Right lobe of liver (tissue), 6 donors: ENCODE results near the gene MAGI1. TPM values are rescaled to one million over a fixed set of nuclear protein-coding genes. Genes with fewer than 3 reads are reported as not detected.

Experiments used
- ATAC-seq, 4 donors: fragments of 200-7000 bp; cut with Tn5 transposase; one replicate each; pipeline ENCODE4 v1.9.1; 2020; ENCODE audit warnings: mild to moderate bottlenecking in 4 of 4, moderate library complexity in 4 of 4
- DNase-seq, 3 donors: peaks; one replicate each; pipeline ENCODE4 v3.0.0-alpha.2; 2020
- H3K27ac ChIP-seq, 3 donors: fragments of 200-600 bp; one replicate each; pipeline ENCODE4 v1.8.0; 2022
- H3K27me3 ChIP-seq, 2 donors: fragments of 200-600 bp; one replicate each; pipeline ENCODE4 v1.8.0; 2022
- H3K36me3 ChIP-seq, 4 donors: fragments of 200-600 bp; sonication (generic) in 1 of 4; one replicate each; pipeline versions ENCODE4 v1.5.1 to v1.8.0; 2017 to 2022; ENCODE audit warnings: control low read depth in 1 of 4
- H3K4me1 ChIP-seq, 4 donors: fragments of 200-600 bp; sonication (generic) in 1 of 4; one replicate each; pipeline versions ENCODE4 v1.5.1 to v1.8.0; 2017 to 2022; ENCODE audit warnings: control low read depth in 1 of 4
- H3K4me3 ChIP-seq, 3 donors: fragments of 200-600 bp; one replicate each; pipeline ENCODE4 v1.8.0; 2022
- H3K9me3 ChIP-seq, 4 donors: fragments of 200-600 bp; sonication (generic) in 1 of 4; one replicate each; pipeline versions ENCODE4 v1.5.1 to v1.8.0; 2017 to 2022; ENCODE audit warnings: control low read depth in 1 of 4
- CTCF ChIP-seq, 4 donors: fragments of 200-600 bp in 3 of 4; fragments of 450-650 bp in 1 of 4; IDR thresholded peaks; one replicate each; pipeline versions ENCODE4 v1.5.1 to v1.8.0; 2016 to 2022; ENCODE audit warnings: antibody characterized with exemption in 4 of 4, mild to moderate bottlenecking in 2 of 4
- POLR2A ChIP-seq: fragments of 450-650 bp; IDR thresholded peaks from one replicate; pipeline ENCODE4 v1.6.1; 2017; ENCODE audit warnings: antibody characterized with exemption, mild to moderate bottlenecking
- WGBS: methylation state at CpG from one replicate; pipeline ENCODE4 v1.1.6; 2018; ENCODE audit warnings: low coverage, low lambda C conversion rate; ENCODE audit not compliant: insufficient coverage; ENCODE audit errors: missing lambda C conversion rate; 5-methylcytosine and 5-hydroxymethylcytosine counted together
- intact Hi-C, 2 donors: fragments of 100-400 bp; cut with DNase I; formaldehyde crosslinking; loops; one replicate each; pipeline versions ENCODE4 v1.11.2 to v1.14.1; 2022
- total RNA-seq, 6 experiments: library from RNA; depleted of rRNA in 2 of 6; stranded (reverse); fragments of >200 nt in 2 of 6; fragmentation: NEBNext Ultra II Directional in 3 of 6; extraction: Animal tissue kit (Norgen Biotek cat#: 25700) in 3 of 6; gene quantifications; one replicate each; pipeline versions ENCODE4 v1.1.0 to v1.2.4, GENCODE V29; 2016 to 2023
- donor health status: DM: no; HTN: yes; CAD: no.
- donor health status: DM: no; HTN: no; CAD: no.
- donor health status: DM: no; HTN: no; CAD: no.
- donor health status: DM: no; HTN: yes; CAD: no.
- donor health status: DM: no; HTN: yes; CAD: no.

The MAGI1 gene
- total RNA-seq, 6 experiments from 2014 or later: 22.6 to 37.7 (median 26.9) TPM

- Histone ChIP-seq H3K4me3 (no peak overlapping the region), H3K27ac (no peak overlapping the region), H3K27me3 (no peaks in the 10 kb centered on the region), H3K4me1 (peaks cover 0 to 29% (median 8%) of the 10 kb centered on the region in 4 donors), H3K36me3 (no peaks in the 10 kb centered on the region), H3K9me3 (no peaks in the 10 kb centered on the region)
- WGBS: 40% methylated on average over 3 of the region's 3 CpGs
- no peak for DNase-seq
- no peak for ATAC-seq
- intact Hi-C loops: no loop called here
- TF ChIP-seq POLR2A: no peak
- TF ChIP-seq CTCF (IDR thresholded peaks at IDR 0.05): no peak
These were observed 374.3 kb downstream of the MAGI1 start for GRCh38 chr3:65664446-65664845.

- Histone ChIP-seq H3K4me3 (no peak overlapping the region), H3K4me1 (peaks cover 0 to 21% (median 3%) of the 10 kb centered on the region in 4 donors), H3K27ac (no peak overlapping the region), H3K27me3 (no peaks in the 10 kb centered on the region), H3K9me3 (no peaks in the 10 kb centered on the region), H3K36me3 (no peaks in the 10 kb centered on the region)
- intact Hi-C loops: no loop called here
- DNase-seq: no peak
- 85% methylated on average over 3 of the region's 3 CpGs for WGBS
- ATAC-seq: no peak
- TF ChIP-seq CTCF (IDR thresholded peaks at IDR 0.05) (no peak), POLR2A (no peak)
These were observed 376.6 kb downstream of the MAGI1 start for GRCh38 chr3:65662095-65662494.

- no peak overlapping the region for H3K27ac ChIP-seq
- H3K36me3 ChIP-seq: no peaks in the 10 kb centered on the region
- peak; percentile 55 to 90 (median 71) for ATAC-seq
- H3K4me3 ChIP-seq: no peak overlapping the region
- peaks cover 0 to 21% (median 3%) of the 10 kb centered on the region in 4 donors for H3K4me1 ChIP-seq
- TF ChIP-seq POLR2A (no peak), CTCF (IDR thresholded peaks at IDR 0.05) (no peak)
- H3K9me3 ChIP-seq: no peaks in the 10 kb centered on the region
- no peaks in the 10 kb centered on the region for H3K27me3 ChIP-seq
- WGBS: 26% methylated on average over 5 of the region's 5 CpGs
- intact Hi-C loops: no loop called here
- DNase-seq: no peak
These were observed 378.6 kb downstream of the MAGI1 start for GRCh38 chr3:65660000-65660598.

- WGBS: 92% methylated on average over 6 of the region's 6 CpGs
- H3K9me3 ChIP-seq: no peaks in the 10 kb centered on the region
- H3K27ac ChIP-seq: no peak overlapping the region
- no peak for TF ChIP-seq CTCF (IDR thresholded peaks at IDR 0.05)
- no peak for TF ChIP-seq POLR2A
- no peaks in the 10 kb centered on the region for H3K36me3 ChIP-seq
- no peaks in the 10 kb centered on the region for H3K27me3 ChIP-seq
- DNase-seq (no peak), ATAC-seq (no peak)
- H3K4me3 ChIP-seq: no peak overlapping the region
- intact Hi-C loops: no loop called here
- peaks cover 0 to 16% (median 3%) of the 10 kb centered on the region in 4 donors for H3K4me1 ChIP-seq
These were observed 379.3 kb downstream of the MAGI1 start for GRCh38 chr3:65659396-65659795.
